ENCODE data around the gene FMN1. TPM values are rescaled to one million over a fixed set of nuclear protein-coding genes. Genes with fewer than 3 reads are reported as not detected.

The FMN1 gene
- total RNA-seq, 4 donors from 2014 or later, result 32.6 to 102 (median 63.0) TPM

GRCh38 chr15:32717426-32718226 lies 476.9 kb downstream of the FMN1 start, which contains the start of gene GREM1:
TSS of gene GREM1 (plus strand) at chr15:32718004. CDS start at chr15:32730691, 12,687 bp downstream.
- intact Hi-C loops (cut with DNase I; ENCODE audit: low total_unique reads), result no loop called here
- Histone ChIP-seq H3K27me3 (peaks cover 78% of the 10 kb centered on the region), H3K36me3 (no peaks in the 10 kb centered on the region), H3K4me1 (peaks cover 0 to 26% (median 23%) of the 10 kb centered on the region in 4 donors), H3K4me3 (peak within 1 kb of the TSS; percentile 39 to 51 (median 40)), H3K27ac (peak within 1 kb of the TSS; percentile 48 to 72 (median 60)), H3K9me3 (no peaks in the 10 kb centered on the region)
- DNase-seq, result peak; percentile 17
- in situ Hi-C loops (cut with MboI; ENCODE audit: low pct_ligation_motif_present in 1 of 4, low pct_unique_long_range_greater_than_20kb in 1 of 4, low sequenced_read_pairs in 3 of 4), result no loop called here
- peak in 1 of 3 donors; percentile 17 for TF ChIP-seq POLR2AphosphoS5 (IDR thresholded peaks at IDR 0.05)
- no peak for TF ChIP-seq EP300 (IDR thresholded peaks at IDR 0.05; ENCODE audit: low read depth)
- no peak for TF ChIP-seq POLR2A (IDR thresholded peaks at IDR 0.05)
- TF ChIP-seq CTCF (IDR thresholded peaks at IDR 0.05), result no peak
- 5% methylated on average over 65 of the region's 99 CpGs; no CpG with 5 or more reads in 1 of the 2 donors for whole genome bisulfite sequencing, 2 donors (ENCODE audit: low coverage in 1 of 2)

GRCh38 chr15:32716915-32717425 lies 477.5 kb downstream of the FMN1 start:
- Histone ChIP-seq H3K9me3 (no peaks in the 10 kb centered on the region), H3K4me3 (peak overlapping the region in 3 of 4 donors; percentile 39 to 51 (median 40)), H3K27ac (peak overlapping the region; percentile 42 to 72 (median 60)), H3K36me3 (no peaks in the 10 kb centered on the region), H3K4me1 (peaks cover 0 to 26% (median 23%) of the 10 kb centered on the region in 4 donors), H3K27me3 (peaks cover 78% of the 10 kb centered on the region)
- WGBS, 2 donors (ENCODE audit: low coverage in 1 of 2), result 12 to 20% methylated on average over 8 to 17 of the region's 21 CpGs
- no peak for DNase-seq
- in situ Hi-C loops (cut with MboI; ENCODE audit: low pct_ligation_motif_present in 1 of 4, low pct_unique_long_range_greater_than_20kb in 1 of 4, low sequenced_read_pairs in 3 of 4) (no loop called here), intact Hi-C loops (cut with DNase I; ENCODE audit: low total_unique reads) (no loop called here)
- TF ChIP-seq POLR2AphosphoS5 (IDR thresholded peaks at IDR 0.05), result no peak
- TF ChIP-seq POLR2A (IDR thresholded peaks at IDR 0.05), result no peak
- TF ChIP-seq EP300 (IDR thresholded peaks at IDR 0.05; ENCODE audit: low read depth), result no peak
- no peak for TF ChIP-seq CTCF (IDR thresholded peaks at IDR 0.05)

DNA sequence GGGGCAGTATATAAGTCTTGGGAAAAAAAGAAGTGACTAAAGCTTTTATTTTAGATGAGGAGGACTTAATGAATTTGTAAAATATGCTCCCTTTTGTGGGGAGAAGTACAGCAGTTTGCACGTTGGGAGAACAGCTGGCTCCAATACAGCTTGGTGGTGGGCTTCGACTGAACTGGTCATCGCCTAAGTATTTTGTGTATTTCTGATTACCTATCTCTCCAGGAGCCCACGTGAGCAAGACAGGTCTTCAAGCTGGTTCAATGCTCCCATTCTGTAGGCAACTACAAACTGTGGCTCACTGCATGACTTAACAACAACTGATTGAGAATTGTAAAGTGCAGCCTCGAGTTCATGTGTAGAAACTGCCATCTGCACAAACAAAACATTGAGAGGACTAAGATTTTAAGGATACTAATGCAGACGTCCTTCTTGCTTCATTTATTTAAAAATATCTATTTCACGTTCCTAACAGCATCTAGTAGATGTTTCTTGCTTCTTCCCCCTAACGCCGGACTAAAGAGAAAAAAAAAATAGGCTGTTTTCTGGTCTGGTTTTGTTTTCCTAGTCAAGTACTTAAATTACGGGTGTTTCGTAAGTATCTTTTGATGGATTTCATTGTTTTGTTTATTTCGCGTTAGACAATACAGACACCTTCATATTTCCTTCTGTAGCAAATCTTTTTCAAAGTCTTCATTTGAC lies 478.1 kb downstream of the FMN1 start:
- DNase-seq, result no peak
- TF ChIP-seq EP300 (IDR thresholded peaks at IDR 0.05; ENCODE audit: low read depth) (no peak), CTCF (IDR thresholded peaks at IDR 0.05) (no peak), POLR2AphosphoS5 (IDR thresholded peaks at IDR 0.05) (no peak), POLR2A (IDR thresholded peaks at IDR 0.05) (no peak)
- Histone ChIP-seq H3K36me3 (no peaks in the 10 kb centered on the region), H3K4me3 (no peak overlapping the region), H3K9me3 (no peaks in the 10 kb centered on the region), H3K4me1 (peaks cover 0 to 26% (median 23%) of the 10 kb centered on the region in 4 donors), H3K27me3 (peaks cover 78% of the 10 kb centered on the region), H3K27ac (peak overlapping the region in 3 of 4 donors; percentile 42 to 72 (median 62))
- intact Hi-C loops (cut with DNase I; ENCODE audit: low total_unique reads), result no loop called here
- 43 to 48% methylated on average over 13 of the region's 13 CpGs for WGBS, 2 donors (ENCODE audit: low coverage in 1 of 2)
- in situ Hi-C loops (cut with MboI; ENCODE audit: low pct_ligation_motif_present in 1 of 4, low pct_unique_long_range_greater_than_20kb in 1 of 4, low sequenced_read_pairs in 3 of 4), result no loop called here

Small RNA genes within 50 kb of the gene (small RNA-seq; reads per million reads assigned to genes)
- gene RF00591, result 0 reads per million in 4 donors

Other genes with a start within 250 kb of the FMN1 start
- gene RYR3, start 116.3 kb upstream of the FMN1 start, total RNA-seq, result 1 to 10 TPM in 3 of 4 donors, under 1 TPM in 1; 0.96 to 9.7 (median 5.4) TPM

All from transverse colon (tissue), 4 donors.